GM12878 (cell line): ENCODE data around the gene NSG2. TPM values are rescaled to one million over a fixed set of nuclear protein-coding genes. Genes with fewer than 3 reads are reported as not detected.

Experiments
- CBFB ChIP-seq: IDR thresholded peaks from 2 replicates; pipeline ENCODE4 v1.6.1; 2016; ENCODE audit warnings: antibody characterized with exemption, low read depth
- CREB1 ChIP-seq: IDR thresholded peaks from 2 replicates; pipeline ENCODE4 v1.6.1; 2012; ENCODE audit warnings: low read depth, mild to moderate bottlenecking, inconsistent platforms
- EED ChIP-seq: sonication (generic); IDR thresholded peaks from 2 replicates; pipeline ENCODE4 v1.6.1; 2016; ENCODE audit warnings: antibody characterized with exemption, low read depth
- FOS ChIP-seq: IDR thresholded peaks from 3 replicates; pipeline ENCODE4 v1.6.1; 2011; ENCODE audit warnings: borderline replicate concordance; ENCODE audit not compliant: insufficient read length; ENCODE audit errors: extremely low read depth
- HDAC2 ChIP-seq: fragments of 200-600 bp; sonication (generic); IDR thresholded peaks from 2 replicates; pipeline ENCODE4 v1.6.1; 2017
- HDGF ChIP-seq: fragments of 450-650 bp; IDR thresholded peaks from 2 replicates; pipeline ENCODE4 v1.6.1; 2016; ENCODE audit warnings: antibody characterized with exemption
- IRF4 ChIP-seq: IDR thresholded peaks from 2 replicates; pipeline ENCODE4 v1.6.1; 2011; ENCODE audit warnings: low read depth, low read length
- MEF2A ChIP-seq: IDR thresholded peaks from 2 replicates; pipeline ENCODE4 v1.6.1; 2011; ENCODE audit warnings: low read depth, mild to moderate bottlenecking, low read length, moderate library complexity; ENCODE audit not compliant: insufficient read depth
- MYC ChIP-seq: IDR thresholded peaks from 2 replicates; pipeline ENCODE4 v1.6.1; 2011; ENCODE audit warnings: mild to moderate bottlenecking, low read length, moderate library complexity, inconsistent platforms; ENCODE audit not compliant: insufficient read depth, insufficient replicate concordance, insufficient read length, severe bottlenecking
- NFYB ChIP-seq: IDR thresholded peaks from 2 replicates; pipeline ENCODE4 v1.6.1; 2011; ENCODE audit warnings: low read depth, mild to moderate bottlenecking, low read length, improper control_type of control experiment, moderate library complexity; ENCODE audit not compliant: insufficient read depth
- SRF ChIP-seq, 2 experiments: IDR thresholded peaks; 2 replicates each; pipeline ENCODE4 v1.6.1; 2011; ENCODE audit warnings: low read depth in 2 of 2, low read length in 2 of 2, mild to moderate bottlenecking in 1 of 2, moderate library complexity in 1 of 2
- YY1 ChIP-seq: IDR thresholded peaks from 2 replicates; pipeline ENCODE4 v1.6.1; 2011; ENCODE audit warnings: low read depth, mild to moderate bottlenecking, low read length
- polyA plus RNA-seq, 11 experiments: library from polyadenylated mRNA; depleted of rRNA in 4 of 11; unstranded in 6 of 11; stranded (reverse) in 5 of 11; fragments of >200 nt; fragmentation: Nextera tagmentation in 4 of 11; fragmentation: Illumina TruSeq in 1 of 11; extraction: Ambion mirVana in 4 of 11; extraction: Trizol in 1 of 11; gene quantifications; 1 replicate in 1 of 11; 2 replicates in 10 of 11; pipeline versions ENCODE4 v1.2.1 to v1.2.3, GENCODE V29; 2011 to 2016; ENCODE audit warnings: inconsistent platforms in 2 of 11, missing spikeins in 2 of 11, low read depth in 1 of 11
- total RNA-seq, 4 experiments: library from RNA; depleted of rRNA in 3 of 4; stranded (reverse); fragments of >200 nt in 3 of 4; fragmentation: Illumina TruSeq in 1 of 4; extraction: Trizol in 1 of 4; gene quantifications; 2 replicates each; pipeline versions ENCODE4 v1.2.1 to v1.2.3, GENCODE V29; 2013 to 2021
- TF ChIP-seq, protein P1 (sequence below): fragments of 150-350 bp; IDR thresholded peaks from 2 replicates; pipeline ENCODE4 v1.6.1; 2016; ENCODE audit warnings: low read depth, low read length
- TF ChIP-seq, protein P2 (sequence below): IDR thresholded peaks from 2 replicates; pipeline ENCODE4 v1.6.1; 2011; ENCODE audit warnings: borderline replicate concordance, low read depth, mild to moderate bottlenecking, moderate library complexity, low read length; ENCODE audit not compliant: insufficient read depth, poor library complexity, severe bottlenecking
- TF ChIP-seq, protein P3 (sequence below): IDR thresholded peaks from 2 replicates; pipeline ENCODE4 v1.6.1; 2012; ENCODE audit warnings: improper control_type of control experiment, low read depth, low read length; ENCODE audit not compliant: insufficient replicate concordance
- TF ChIP-seq, protein P4 (sequence below): IDR thresholded peaks from 2 replicates; pipeline ENCODE4 v1.6.1; 2011; ENCODE audit warnings: mild to moderate bottlenecking, low read depth, low read length, moderate library complexity; ENCODE audit not compliant: insufficient replicate concordance

NSG2 gene
- total and polyA plus RNA-seq, 10 of the 15 experiments (the other 5 are each of a cell fraction or from before 2014, with no cell fraction given): 0.04 to 0.14 TPM; not detected in 8

DNA sequence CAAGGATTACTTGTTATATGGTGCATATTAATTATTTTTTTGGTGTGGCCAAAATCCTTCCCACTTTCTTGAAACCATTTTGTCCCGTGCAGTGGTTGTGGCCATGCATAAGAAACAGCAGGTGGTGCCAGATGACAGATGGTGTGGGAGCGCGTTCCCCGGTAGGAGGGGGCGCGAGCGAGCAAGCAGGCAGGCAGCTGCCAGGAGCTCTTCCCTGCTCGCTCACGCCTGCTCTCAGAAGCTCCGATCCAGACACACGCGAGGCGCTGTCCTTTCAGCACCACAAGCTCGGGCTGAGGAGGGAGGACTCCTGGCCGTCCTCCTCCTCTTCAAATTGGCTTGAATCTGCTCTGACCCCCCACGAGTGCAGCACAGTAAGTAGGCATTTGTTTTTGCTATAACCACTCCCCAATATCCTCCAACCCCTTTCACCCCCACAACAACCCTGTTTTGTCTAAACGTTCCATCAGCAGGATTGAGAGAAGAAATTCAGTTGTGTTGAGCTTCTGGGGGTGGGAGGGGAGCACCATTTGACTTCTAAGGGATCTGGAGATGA, at the start of gene NSG2 (continued):
- TF ChIP-seq, protein P1, sequence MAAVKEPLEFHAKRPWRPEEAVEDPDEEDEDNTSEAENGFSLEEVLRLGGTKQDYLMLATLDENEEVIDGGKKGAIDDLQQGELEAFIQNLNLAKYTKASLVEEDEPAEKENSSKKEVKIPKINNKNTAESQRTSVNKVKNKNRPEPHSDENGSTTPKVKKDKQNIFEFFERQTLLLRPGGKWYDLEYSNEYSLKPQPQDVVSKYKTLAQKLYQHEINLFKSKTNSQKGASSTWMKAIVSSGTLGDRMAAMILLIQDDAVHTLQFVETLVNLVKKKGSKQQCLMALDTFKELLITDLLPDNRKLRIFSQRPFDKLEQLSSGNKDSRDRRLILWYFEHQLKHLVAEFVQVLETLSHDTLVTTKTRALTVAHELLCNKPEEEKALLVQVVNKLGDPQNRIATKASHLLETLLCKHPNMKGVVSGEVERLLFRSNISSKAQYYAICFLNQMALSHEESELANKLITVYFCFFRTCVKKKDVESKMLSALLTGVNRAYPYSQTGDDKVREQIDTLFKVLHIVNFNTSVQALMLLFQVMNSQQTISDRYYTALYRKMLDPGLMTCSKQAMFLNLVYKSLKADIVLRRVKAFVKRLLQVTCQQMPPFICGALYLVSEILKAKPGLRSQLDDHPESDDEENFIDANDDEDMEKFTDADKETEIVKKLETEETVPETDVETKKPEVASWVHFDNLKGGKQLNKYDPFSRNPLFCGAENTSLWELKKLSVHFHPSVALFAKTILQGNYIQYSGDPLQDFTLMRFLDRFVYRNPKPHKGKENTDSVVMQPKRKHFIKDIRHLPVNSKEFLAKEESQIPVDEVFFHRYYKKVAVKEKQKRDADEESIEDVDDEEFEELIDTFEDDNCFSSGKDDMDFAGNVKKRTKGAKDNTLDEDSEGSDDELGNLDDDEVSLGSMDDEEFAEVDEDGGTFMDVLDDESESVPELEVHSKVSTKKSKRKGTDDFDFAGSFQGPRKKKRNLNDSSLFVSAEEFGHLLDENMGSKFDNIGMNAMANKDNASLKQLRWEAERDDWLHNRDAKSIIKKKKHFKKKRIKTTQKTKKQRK: no peak
- TF ChIP-seq, protein P2, sequence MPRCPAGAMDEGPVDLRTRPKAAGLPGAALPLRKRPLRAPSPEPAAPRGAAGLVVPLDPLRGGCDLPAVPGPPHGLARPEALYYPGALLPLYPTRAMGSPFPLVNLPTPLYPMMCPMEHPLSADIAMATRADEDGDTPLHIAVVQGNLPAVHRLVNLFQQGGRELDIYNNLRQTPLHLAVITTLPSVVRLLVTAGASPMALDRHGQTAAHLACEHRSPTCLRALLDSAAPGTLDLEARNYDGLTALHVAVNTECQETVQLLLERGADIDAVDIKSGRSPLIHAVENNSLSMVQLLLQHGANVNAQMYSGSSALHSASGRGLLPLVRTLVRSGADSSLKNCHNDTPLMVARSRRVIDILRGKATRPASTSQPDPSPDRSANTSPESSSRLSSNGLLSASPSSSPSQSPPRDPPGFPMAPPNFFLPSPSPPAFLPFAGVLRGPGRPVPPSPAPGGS: no peak
- TF ChIP-seq, protein P3, sequence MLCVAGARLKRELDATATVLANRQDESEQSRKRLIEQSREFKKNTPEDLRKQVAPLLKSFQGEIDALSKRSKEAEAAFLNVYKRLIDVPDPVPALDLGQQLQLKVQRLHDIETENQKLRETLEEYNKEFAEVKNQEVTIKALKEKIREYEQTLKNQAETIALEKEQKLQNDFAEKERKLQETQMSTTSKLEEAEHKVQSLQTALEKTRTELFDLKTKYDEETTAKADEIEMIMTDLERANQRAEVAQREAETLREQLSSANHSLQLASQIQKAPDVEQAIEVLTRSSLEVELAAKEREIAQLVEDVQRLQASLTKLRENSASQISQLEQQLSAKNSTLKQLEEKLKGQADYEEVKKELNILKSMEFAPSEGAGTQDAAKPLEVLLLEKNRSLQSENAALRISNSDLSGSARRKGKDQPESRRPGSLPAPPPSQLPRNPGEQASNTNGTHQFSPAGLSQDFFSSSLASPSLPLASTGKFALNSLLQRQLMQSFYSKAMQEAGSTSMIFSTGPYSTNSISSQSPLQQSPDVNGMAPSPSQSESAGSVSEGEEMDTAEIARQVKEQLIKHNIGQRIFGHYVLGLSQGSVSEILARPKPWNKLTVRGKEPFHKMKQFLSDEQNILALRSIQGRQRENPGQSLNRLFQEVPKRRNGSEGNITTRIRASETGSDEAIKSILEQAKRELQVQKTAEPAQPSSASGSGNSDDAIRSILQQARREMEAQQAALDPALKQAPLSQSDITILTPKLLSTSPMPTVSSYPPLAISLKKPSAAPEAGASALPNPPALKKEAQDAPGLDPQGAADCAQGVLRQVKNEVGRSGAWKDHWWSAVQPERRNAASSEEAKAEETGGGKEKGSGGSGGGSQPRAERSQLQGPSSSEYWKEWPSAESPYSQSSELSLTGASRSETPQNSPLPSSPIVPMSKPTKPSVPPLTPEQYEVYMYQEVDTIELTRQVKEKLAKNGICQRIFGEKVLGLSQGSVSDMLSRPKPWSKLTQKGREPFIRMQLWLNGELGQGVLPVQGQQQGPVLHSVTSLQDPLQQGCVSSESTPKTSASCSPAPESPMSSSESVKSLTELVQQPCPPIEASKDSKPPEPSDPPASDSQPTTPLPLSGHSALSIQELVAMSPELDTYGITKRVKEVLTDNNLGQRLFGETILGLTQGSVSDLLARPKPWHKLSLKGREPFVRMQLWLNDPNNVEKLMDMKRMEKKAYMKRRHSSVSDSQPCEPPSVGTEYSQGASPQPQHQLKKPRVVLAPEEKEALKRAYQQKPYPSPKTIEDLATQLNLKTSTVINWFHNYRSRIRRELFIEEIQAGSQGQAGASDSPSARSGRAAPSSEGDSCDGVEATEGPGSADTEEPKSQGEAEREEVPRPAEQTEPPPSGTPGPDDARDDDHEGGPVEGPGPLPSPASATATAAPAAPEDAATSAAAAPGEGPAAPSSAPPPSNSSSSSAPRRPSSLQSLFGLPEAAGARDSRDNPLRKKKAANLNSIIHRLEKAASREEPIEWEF: no peak
- TF ChIP-seq HDAC2: no peak
- no peak for TF ChIP-seq CREB1
- TF ChIP-seq HDGF: no peak
- 0 out of 2 replicates have a peak, but pooled peaks have one; percentile 41 for TF ChIP-seq IRF4
- no peak for TF ChIP-seq SRF (IDR thresholded peaks at IDR 0.05; ENCODE audit: low read depth in 2 of 2, low read length in 2 of 2)
- TF ChIP-seq NFYB: no peak
- TF ChIP-seq, protein P4, sequence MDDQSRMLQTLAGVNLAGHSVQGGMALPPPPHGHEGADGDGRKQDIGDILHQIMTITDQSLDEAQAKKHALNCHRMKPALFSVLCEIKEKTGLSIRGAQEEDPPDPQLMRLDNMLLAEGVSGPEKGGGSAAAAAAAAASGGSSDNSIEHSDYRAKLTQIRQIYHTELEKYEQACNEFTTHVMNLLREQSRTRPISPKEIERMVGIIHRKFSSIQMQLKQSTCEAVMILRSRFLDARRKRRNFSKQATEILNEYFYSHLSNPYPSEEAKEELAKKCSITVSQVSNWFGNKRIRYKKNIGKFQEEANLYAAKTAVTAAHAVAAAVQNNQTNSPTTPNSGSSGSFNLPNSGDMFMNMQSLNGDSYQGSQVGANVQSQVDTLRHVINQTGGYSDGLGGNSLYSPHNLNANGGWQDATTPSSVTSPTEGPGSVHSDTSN: no peak
- no peak for TF ChIP-seq CBFB
- no peak for TF ChIP-seq MYC
- no peak for TF ChIP-seq EED
- peak; percentile 30; the same call in 1 of the 2 replicates for TF ChIP-seq MEF2A
- peak; percentile 87 for TF ChIP-seq YY1
- no peak for TF ChIP-seq FOS
